HepG2 (cell line): ENCODE results near the gene PLGLB2. TPM values are rescaled to one million over a fixed set of nuclear protein-coding genes. Genes with fewer than 3 reads are reported as not detected.
A peak's percentile ranks its signal among the peaks of the same experiment; 100 is the strongest.
"Not testable (repeated sequence)": the region's sequence is repeated elsewhere in the genome, so short reads cannot be mapped to it uniquely, and the experiment has no call there.

Experiments used
- ATAC-seq: fragments of 200-7000 bp; cut with Tn5 transposase; 3 replicates; pipeline ENCODE4 v1.9.1; 2020; ENCODE audit warnings: mild to moderate bottlenecking, moderate library complexity
- BruUV-seq: library from RNA; stranded (reverse); fragments of 400-500 nt; replicated peaks from 2 replicates; lab custom pipeline; 2021; lab: Mats Ljungman, UMichigan
- CTCF ChIA-PET: fragments of 300-600 bp; formaldehyde crosslinking; extraction: SDS; loops from one replicate; lab custom pipeline; 2021; ENCODE audit warnings: low total read pairs, inconsistent platforms, low intra/inter-chr PET ratio; lab: Yijun Ruan, JAX
- POLR2A ChIA-PET: fragments of 350-600 bp; sonication (Branson Sonifier 250); formaldehyde crosslinking; loops from one replicate; lab custom pipeline; 2020; ENCODE audit warnings: antibody characterized with exemption, inconsistent platforms; lab: Yijun Ruan, JAX
- DNase-seq: peaks from one replicate; pipeline ENCODE4 v3.0.0-alpha.2; 2015; ENCODE audit warnings: low spot score
- FAIRE-seq: peaks from 3 replicates; lab custom pipeline; 2011; peaks lifted over from hg19 to GRCh38; lab: Jason Lieb, UNC
- H2AFZ ChIP-seq: one replicate; pipeline ENCODE4 v1.6.1; 2011; ENCODE audit warnings: low read length, inconsistent platforms
- H3K27ac ChIP-seq: fragments of 300-600 bp; 3 replicates; pipeline ENCODE4 v1.8.0; 2011; ENCODE audit warnings: mixed run types, mild to moderate bottlenecking, mixed read lengths, low read length, inconsistent platforms; ENCODE audit not compliant: insufficient read depth; ENCODE audit errors: extremely low read length
- H3K27me3 ChIP-seq, 2 experiments: fragments of 200-600 bp in 1 of 2; 2 replicates in 1 of 2; 3 replicates in 1 of 2; pipeline versions ENCODE4 v1.6.0 to v1.8.0; 2011; ENCODE audit warnings: low read length in 2 of 2, mild to moderate bottlenecking in 2 of 2, moderate library complexity in 2 of 2, inconsistent platforms in 1 of 2; ENCODE audit not compliant: insufficient read depth in 2 of 2, control insufficient read depth in 1 of 2
- H3K36me3 ChIP-seq, 2 experiments: fragments of 200-600 bp in 1 of 2; replicated peaks in 1 of 2; 2 replicates in 1 of 2; 3 replicates in 1 of 2; pipeline versions ENCODE4 v1.5.1 to v1.8.0; 2011; ENCODE audit warnings: low read length in 2 of 2, inconsistent platforms in 1 of 2; ENCODE audit not compliant: insufficient read depth in 2 of 2, control insufficient read depth in 1 of 2
- H3K4me1 ChIP-seq: 2 replicates; pipeline ENCODE4 v1.5.1; 2012; ENCODE audit warnings: low read length, inconsistent platforms; ENCODE audit not compliant: insufficient read depth
- H3K4me2 ChIP-seq: 2 replicates; pipeline ENCODE4 v1.6.0; 2011; ENCODE audit warnings: low read depth, low read length, inconsistent platforms
- H3K4me3 ChIP-seq, 3 experiments: fragments of 200-600 bp in 1 of 3; sonication (generic), shearing (Covaris generic) in 1 of 3; replicated peaks in 1 of 3; 2 replicates each; pipeline ENCODE4 v1.5.1; 2011 to 2016; ENCODE audit warnings: low read length in 3 of 3, inconsistent platforms in 2 of 3, low read depth in 2 of 3, mild to moderate bottlenecking in 2 of 3, control low read depth in 1 of 3, mixed read lengths in 1 of 3; ENCODE audit not compliant: insufficient read depth in 1 of 3
- H3K79me2 ChIP-seq: one replicate; pipeline ENCODE4 v1.6.1; 2011; ENCODE audit warnings: low read length, inconsistent platforms; ENCODE audit not compliant: insufficient read depth
- H3K9ac ChIP-seq: 2 replicates; pipeline ENCODE4 v1.6.0; 2011; ENCODE audit warnings: mild to moderate bottlenecking, low read depth, low read length, inconsistent platforms; ENCODE audit not compliant: insufficient read depth
- H3K9me3 ChIP-seq: 2 replicates; pipeline ENCODE4 v1.5.1; 2012; ENCODE audit warnings: mild to moderate bottlenecking, low read length
- H4K20me1 ChIP-seq: 2 replicates; pipeline ENCODE4 v1.6.0; 2011; ENCODE audit warnings: inconsistent platforms, mild to moderate bottlenecking, low read length, moderate library complexity; ENCODE audit not compliant: insufficient read depth
- WGBS: methylation state at CpG from one replicate; pipeline ENCODE4 v1.1.6; 2017; ENCODE audit warnings: low lambda C conversion rate; 5-methylcytosine and 5-hydroxymethylcytosine counted together
- in situ Hi-C: cut with HindIII; loops from 2 replicates; pipeline ENCODE4 v1.10.0; 2017; ENCODE audit warnings: low pct_unique_long_range_greater_than_20kb; ENCODE audit not compliant: extremely low pct_ligation_motif_present
- intact Hi-C: fragments of 100-400 bp; cut with micrococcal nuclease; formaldehyde crosslinking; loops from one replicate; pipeline ENCODE4 v1.10.0; 2022; ENCODE audit not compliant: unreplicated experiment
- polyA plus RNA-seq, 8 experiments: library from polyadenylated mRNA; depleted of rRNA in 3 of 8; stranded (reverse) in 7 of 8; unstranded in 1 of 8; fragments of >200 nt; fragmentation: Illumina TruSeq in 4 of 8; extraction: Trizol in 4 of 8; gene quantifications; 2 replicates each; pipeline versions ENCODE4 v1.2.1 to v1.2.3, GENCODE V29; 2011 to 2016; ENCODE audit warnings: low read depth in 4 of 8, missing spikeins in 1 of 8, mixed read lengths in 1 of 8; ENCODE audit not compliant: insufficient read depth in 1 of 8
- total RNA-seq, 5 experiments: library from RNA; depleted of rRNA; stranded (reverse); fragments of >200 nt; fragmentation: Illumina TruSeq; extraction: Trizol; gene quantifications; 2 replicates each; pipeline ENCODE4 v1.2.3, GENCODE V29; 2016; ENCODE audit warnings: low read depth in 1 of 5

Gene PLGLB2
- total and polyA plus RNA-seq, 2 of the 13 experiments (the other 11 are each of a cell fraction or from before 2014, with no cell fraction given), result 0.07 to 0.25 TPM

- H3K79me2 ChIP-seq, CTCF ChIA-PET, H3K27me3 ChIP-seq, in situ Hi-C loops, H3K4me3 ChIP-seq, DNase-seq, H3K4me2 ChIP-seq, intact Hi-C loops, FAIRE-seq, H3K9me3 ChIP-seq, H3K4me1 ChIP-seq, POLR2A ChIA-PET, H2AFZ ChIP-seq, H3K9ac ChIP-seq, H4K20me1 ChIP-seq, BruUV-seq, H3K36me3 ChIP-seq, H3K27ac ChIP-seq: not testable (repeated sequence)
- ATAC-seq, result peak; percentile 90
- WGBS, result no CpG with 5 or more reads among the region's 8 CpGs
These were observed 19.8 kb upstream of the PLGLB2 start for GRCh38 chr2:87727940-87728599.

- CTCF ChIA-PET, in situ Hi-C loops, H3K79me2 ChIP-seq, H4K20me1 ChIP-seq, H3K27me3 ChIP-seq, FAIRE-seq, H3K9me3 ChIP-seq, H3K27ac ChIP-seq, H3K4me3 ChIP-seq, H3K36me3 ChIP-seq, H3K9ac ChIP-seq, H2AFZ ChIP-seq, POLR2A ChIA-PET, H3K4me2 ChIP-seq, H3K4me1 ChIP-seq, BruUV-seq, intact Hi-C loops, ATAC-seq, DNase-seq: not testable (repeated sequence)
These were observed 7.0 kb upstream of the PLGLB2 start for GRCh38 chr2:87740928-87741327.

- H2AFZ ChIP-seq, H3K4me3 ChIP-seq, FAIRE-seq, BruUV-seq, H4K20me1 ChIP-seq, H3K36me3 ChIP-seq, H3K9me3 ChIP-seq, H3K27me3 ChIP-seq, in situ Hi-C loops, H3K4me1 ChIP-seq, CTCF ChIA-PET, H3K79me2 ChIP-seq, POLR2A ChIA-PET, H3K9ac ChIP-seq, H3K27ac ChIP-seq, DNase-seq, H3K4me2 ChIP-seq, intact Hi-C loops: not testable (repeated sequence)
- no CpG with 5 or more reads among the region's 3 CpGs for WGBS
- peak; percentile 46; the same call in 2 of the 3 replicates for ATAC-seq
These were observed 5.3 kb upstream of the PLGLB2 start for GRCh38 chr2:87742393-87743108.

- peak; percentile 81 for ATAC-seq
- POLR2A ChIA-PET, H3K27me3 ChIP-seq, H4K20me1 ChIP-seq, H3K9me3 ChIP-seq, FAIRE-seq, intact Hi-C loops, DNase-seq, H2AFZ ChIP-seq, H3K4me2 ChIP-seq, H3K36me3 ChIP-seq, BruUV-seq, H3K27ac ChIP-seq, H3K4me1 ChIP-seq, H3K79me2 ChIP-seq, H3K4me3 ChIP-seq, CTCF ChIA-PET, in situ Hi-C loops, H3K9ac ChIP-seq: not testable (repeated sequence)
- WGBS, result 9% methylated on average over 4 of the region's 5 CpGs
These were observed 4.2 kb upstream of the PLGLB2 start for GRCh38 chr2:87743638-87744037.
